K562 (cell line): Measurements from ENCODE around the gene FAM118B. TPM values are rescaled to one million over a fixed set of nuclear protein-coding genes. Genes with fewer than 3 reads are reported as not detected.

Source experiments
- DIDO1 ChIP-seq: fragments of 450-650 bp; IDR thresholded peaks from 2 replicates; pipeline ENCODE4 v1.6.1; 2016; ENCODE audit warnings: low read depth, missing biosample characterization, missing genetic modification characterization
- FIP1L1 ChIP-seq: fragments of 200-400 bp; formaldehyde crosslinking; IDR thresholded peaks from 2 replicates; pipeline ENCODE4 v1.6.1; 2018; ENCODE audit warnings: mild to moderate bottlenecking, low read depth, low read length; ENCODE audit not compliant: poor library complexity, severe bottlenecking
- GATA2 ChIP-seq: sonication (generic); formaldehyde crosslinking; IDR thresholded peaks from 2 replicates; pipeline ENCODE4 v1.4.0; 2020; ENCODE audit warnings: mild to moderate bottlenecking, missing genetic modification reagents
- GMEB1 ChIP-seq: fragments of 250-450 bp; sonication (Bioruptor Pico); IDR thresholded peaks from 2 replicates; pipeline ENCODE4 v1.4.0; 2020; ENCODE audit warnings: mild to moderate bottlenecking
- HDAC1 ChIP-seq, 2 experiments: fragments of 450-650 bp; IDR thresholded peaks; 2 replicates each; pipeline ENCODE4 v1.6.1; 2016 to 2017; ENCODE audit warnings: inconsistent platforms in 1 of 2, mild to moderate bottlenecking in 1 of 2, moderate library complexity in 1 of 2
- HES1 ChIP-seq: fragments of 450-650 bp; IDR thresholded peaks from 2 replicates; pipeline ENCODE4 v1.6.1; 2016; ENCODE audit warnings: low read depth, mild to moderate bottlenecking, moderate library complexity
- HMG20A ChIP-seq: fragments of 450-650 bp; formaldehyde crosslinking; conservative IDR thresholded peaks from 2 replicates; pipeline ENCODE4 v1.4.0; 2020; ENCODE audit warnings: mild to moderate bottlenecking, mixed read lengths
- LCOR ChIP-seq: sonication (generic); formaldehyde crosslinking; IDR thresholded peaks from 2 replicates; pipeline ENCODE4 v1.8.0; 2022; ENCODE audit warnings: mild to moderate bottlenecking, missing genetic modification reagents
- POLR2B ChIP-seq: fragments of 450-650 bp; IDR thresholded peaks from 2 replicates; pipeline ENCODE4 v1.6.1; 2018; ENCODE audit warnings: low read depth; ENCODE audit not compliant: partially characterized antibody
- PREB ChIP-seq: sonication (generic); formaldehyde crosslinking; IDR thresholded peaks from 2 replicates; pipeline ENCODE4 v1.8.1; 2023; ENCODE audit warnings: mild to moderate bottlenecking, missing genetic modification reagents
- SPI1 ChIP-seq: IDR thresholded peaks from 2 replicates; pipeline ENCODE4 v1.6.1; 2011; ENCODE audit warnings: low read depth, low read length, control low read depth, borderline replicate concordance
- ZNF165 ChIP-seq: fragments of 250-450 bp; sonication (Bioruptor Pico); IDR thresholded peaks from 2 replicates; pipeline ENCODE4 v1.4.0; 2020; ENCODE audit warnings: borderline replicate concordance
- polyA plus RNA-seq, 8 experiments: library from polyadenylated mRNA; depleted of rRNA in 4 of 8; stranded (reverse) in 5 of 8; unstranded in 3 of 8; fragments of >200 nt; fragmentation: Nextera tagmentation in 2 of 8; fragmentation: Illumina TruSeq in 1 of 8; extraction: Ambion mirVana in 2 of 8; extraction: Trizol in 1 of 8; gene quantifications; 2 replicates each; pipeline versions ENCODE4 v1.2.1 to v1.2.3, GENCODE V29; 2011 to 2014; ENCODE audit warnings: inconsistent platforms in 1 of 8, missing spikeins in 1 of 8
- total RNA-seq, 7 experiments: library from RNA; depleted of rRNA in 6 of 7; stranded (reverse); fragments of >200 nt in 6 of 7; fragmentation: Illumina TruSeq in 2 of 7; extraction: Trizol in 2 of 7; gene quantifications; 2 replicates each; pipeline versions ENCODE4 v1.2.1 to v1.2.3, GENCODE V29; 2011 to 2021; ENCODE audit warnings: low replicate concordance in 1 of 7
- TF ChIP-seq, protein P1 (sequence below), 2 experiments: fragments of 450-650 bp; IDR thresholded peaks; 2 replicates each; pipeline ENCODE4 v1.6.1; 2018; ENCODE audit warnings: mild to moderate bottlenecking in 2 of 2, low read depth in 1 of 2; ENCODE audit not compliant: partially characterized antibody in 2 of 2
- TF ChIP-seq, protein P2 (sequence below): sonication (generic); formaldehyde crosslinking; IDR thresholded peaks from 2 replicates; pipeline ENCODE4 v1.8.0; 2023; ENCODE audit warnings: mild to moderate bottlenecking, missing genetic modification reagents

The FAM118B gene
- total and polyA plus RNA-seq, 9 of the 15 experiments (the other 6 are each of a cell fraction or from before 2014, with no cell fraction given), result 12.0 to 49.0 (median 22.1) TPM

DNA sequence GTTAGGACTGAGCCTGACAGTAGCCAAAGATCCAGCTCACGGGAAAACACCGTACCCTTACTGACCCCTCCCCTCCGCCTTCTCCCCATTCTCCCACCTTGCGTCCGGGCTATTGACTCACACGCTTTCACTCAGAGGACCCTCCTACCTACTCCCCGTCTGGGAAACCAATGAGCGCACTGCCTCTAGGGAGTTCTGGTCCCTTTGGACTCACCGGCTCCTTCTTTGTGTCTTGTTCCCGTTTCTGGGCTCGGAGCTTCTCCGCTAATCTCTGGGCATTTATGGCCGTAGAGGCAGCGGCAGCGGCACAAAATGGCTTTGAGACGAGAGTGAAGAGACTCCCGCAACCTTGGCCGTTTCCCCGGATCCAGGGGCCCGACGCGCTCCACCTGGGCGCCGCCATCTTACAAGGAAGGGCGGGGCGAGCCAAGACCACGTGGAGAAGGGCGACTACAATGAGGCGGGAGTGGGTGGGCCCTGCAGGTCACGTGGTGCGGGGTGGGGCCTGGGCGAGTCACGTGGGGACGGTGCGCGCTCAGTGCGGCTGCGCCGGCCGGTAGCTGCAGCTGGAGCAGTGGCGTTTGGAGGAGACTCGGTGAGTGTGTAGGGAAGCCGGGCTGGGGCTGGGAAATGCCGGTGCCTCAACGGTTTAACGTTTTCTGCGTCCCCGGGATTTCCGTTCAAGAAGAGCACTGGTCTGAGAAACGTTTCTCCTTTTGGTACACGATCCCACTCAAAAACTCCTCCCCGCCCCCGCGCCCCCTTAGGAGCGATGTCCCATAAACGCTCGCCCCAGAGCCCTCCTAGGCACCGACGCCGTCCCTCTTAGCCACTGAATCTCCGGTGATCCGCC is at the start of gene FAM118B, which contains the start of gene RPUSD4 (continued):
- 0 out of 2 replicates have a peak, but pooled peaks have one; percentile 36 for TF ChIP-seq PREB (CRISPR knock-in tag)
- TF ChIP-seq HES1, result no peak
- TF ChIP-seq, protein P1, sequence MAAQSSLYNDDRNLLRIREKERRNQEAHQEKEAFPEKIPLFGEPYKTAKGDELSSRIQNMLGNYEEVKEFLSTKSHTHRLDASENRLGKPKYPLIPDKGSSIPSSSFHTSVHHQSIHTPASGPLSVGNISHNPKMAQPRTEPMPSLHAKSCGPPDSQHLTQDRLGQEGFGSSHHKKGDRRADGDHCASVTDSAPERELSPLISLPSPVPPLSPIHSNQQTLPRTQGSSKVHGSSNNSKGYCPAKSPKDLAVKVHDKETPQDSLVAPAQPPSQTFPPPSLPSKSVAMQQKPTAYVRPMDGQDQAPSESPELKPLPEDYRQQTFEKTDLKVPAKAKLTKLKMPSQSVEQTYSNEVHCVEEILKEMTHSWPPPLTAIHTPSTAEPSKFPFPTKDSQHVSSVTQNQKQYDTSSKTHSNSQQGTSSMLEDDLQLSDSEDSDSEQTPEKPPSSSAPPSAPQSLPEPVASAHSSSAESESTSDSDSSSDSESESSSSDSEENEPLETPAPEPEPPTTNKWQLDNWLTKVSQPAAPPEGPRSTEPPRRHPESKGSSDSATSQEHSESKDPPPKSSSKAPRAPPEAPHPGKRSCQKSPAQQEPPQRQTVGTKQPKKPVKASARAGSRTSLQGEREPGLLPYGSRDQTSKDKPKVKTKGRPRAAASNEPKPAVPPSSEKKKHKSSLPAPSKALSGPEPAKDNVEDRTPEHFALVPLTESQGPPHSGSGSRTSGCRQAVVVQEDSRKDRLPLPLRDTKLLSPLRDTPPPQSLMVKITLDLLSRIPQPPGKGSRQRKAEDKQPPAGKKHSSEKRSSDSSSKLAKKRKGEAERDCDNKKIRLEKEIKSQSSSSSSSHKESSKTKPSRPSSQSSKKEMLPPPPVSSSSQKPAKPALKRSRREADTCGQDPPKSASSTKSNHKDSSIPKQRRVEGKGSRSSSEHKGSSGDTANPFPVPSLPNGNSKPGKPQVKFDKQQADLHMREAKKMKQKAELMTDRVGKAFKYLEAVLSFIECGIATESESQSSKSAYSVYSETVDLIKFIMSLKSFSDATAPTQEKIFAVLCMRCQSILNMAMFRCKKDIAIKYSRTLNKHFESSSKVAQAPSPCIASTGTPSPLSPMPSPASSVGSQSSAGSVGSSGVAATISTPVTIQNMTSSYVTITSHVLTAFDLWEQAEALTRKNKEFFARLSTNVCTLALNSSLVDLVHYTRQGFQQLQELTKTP (IDR thresholded peaks at IDR 0.05; ENCODE audit: low read depth in 1 of 2, partially characterized antibody in 2 of 2), result peak in 1 of 2 experiments; percentile 58
- TF ChIP-seq FIP1L1, result peak; percentile 42
- TF ChIP-seq ZNF165 (CRISPR knock-in tag), result no peak
- TF ChIP-seq POLR2B, result peak; percentile 79
- TF ChIP-seq GATA2 (CRISPR knock-in tag), result no peak
- TF ChIP-seq HDAC1 (IDR thresholded peaks at IDR 0.05), result peak; percentile 45 to 99; a peak in 3 of 4 replicates
- TF ChIP-seq DIDO1 (tag), result peak; percentile 81
- TF ChIP-seq GMEB1 (CRISPR knock-in tag), result peak; percentile 8; the same call in 1 of the 2 replicates
- TF ChIP-seq, protein P2, sequence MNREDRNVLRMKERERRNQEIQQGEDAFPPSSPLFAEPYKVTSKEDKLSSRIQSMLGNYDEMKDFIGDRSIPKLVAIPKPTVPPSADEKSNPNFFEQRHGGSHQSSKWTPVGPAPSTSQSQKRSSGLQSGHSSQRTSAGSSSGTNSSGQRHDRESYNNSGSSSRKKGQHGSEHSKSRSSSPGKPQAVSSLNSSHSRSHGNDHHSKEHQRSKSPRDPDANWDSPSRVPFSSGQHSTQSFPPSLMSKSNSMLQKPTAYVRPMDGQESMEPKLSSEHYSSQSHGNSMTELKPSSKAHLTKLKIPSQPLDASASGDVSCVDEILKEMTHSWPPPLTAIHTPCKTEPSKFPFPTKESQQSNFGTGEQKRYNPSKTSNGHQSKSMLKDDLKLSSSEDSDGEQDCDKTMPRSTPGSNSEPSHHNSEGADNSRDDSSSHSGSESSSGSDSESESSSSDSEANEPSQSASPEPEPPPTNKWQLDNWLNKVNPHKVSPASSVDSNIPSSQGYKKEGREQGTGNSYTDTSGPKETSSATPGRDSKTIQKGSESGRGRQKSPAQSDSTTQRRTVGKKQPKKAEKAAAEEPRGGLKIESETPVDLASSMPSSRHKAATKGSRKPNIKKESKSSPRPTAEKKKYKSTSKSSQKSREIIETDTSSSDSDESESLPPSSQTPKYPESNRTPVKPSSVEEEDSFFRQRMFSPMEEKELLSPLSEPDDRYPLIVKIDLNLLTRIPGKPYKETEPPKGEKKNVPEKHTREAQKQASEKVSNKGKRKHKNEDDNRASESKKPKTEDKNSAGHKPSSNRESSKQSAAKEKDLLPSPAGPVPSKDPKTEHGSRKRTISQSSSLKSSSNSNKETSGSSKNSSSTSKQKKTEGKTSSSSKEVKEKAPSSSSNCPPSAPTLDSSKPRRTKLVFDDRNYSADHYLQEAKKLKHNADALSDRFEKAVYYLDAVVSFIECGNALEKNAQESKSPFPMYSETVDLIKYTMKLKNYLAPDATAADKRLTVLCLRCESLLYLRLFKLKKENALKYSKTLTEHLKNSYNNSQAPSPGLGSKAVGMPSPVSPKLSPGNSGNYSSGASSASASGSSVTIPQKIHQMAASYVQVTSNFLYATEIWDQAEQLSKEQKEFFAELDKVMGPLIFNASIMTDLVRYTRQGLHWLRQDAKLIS (CRISPR knock-in tag), result no peak
- TF ChIP-seq HMG20A (CRISPR knock-in tag), result no peak
- TF ChIP-seq LCOR (CRISPR knock-in tag), result peak; percentile 62; the same call in 1 of the 2 replicates
- no peak for TF ChIP-seq SPI1
